HepG2 (cell line): ENCODE results near the gene VDR. TPM values are rescaled to one million over a fixed set of nuclear protein-coding genes. Genes with fewer than 3 reads are reported as not detected.

ENCODE experiments used
- ARNTL ChIP-seq: sonication (generic); formaldehyde crosslinking; IDR thresholded peaks from 2 replicates; pipeline ENCODE4 v1.4.0; 2020; ENCODE audit warnings: mild to moderate bottlenecking, missing genetic modification reagents
- ATF5 ChIP-seq: sonication (generic); formaldehyde crosslinking; IDR thresholded peaks from 2 replicates; pipeline ENCODE4 v1.4.0; 2020; ENCODE audit warnings: mild to moderate bottlenecking, low read depth, missing genetic modification reagents
- CREM ChIP-seq, 2 experiments: sonication (generic) in 1 of 2; formaldehyde crosslinking in 1 of 2; IDR thresholded peaks; 2 replicates each; pipeline versions ENCODE4 v1.4.0 to v1.6.1; 2016 to 2020; ENCODE audit warnings: antibody characterized with exemption in 1 of 2, mild to moderate bottlenecking in 1 of 2, missing genetic modification reagents in 1 of 2
- FIP1L1 ChIP-seq: fragments of 200-400 bp; formaldehyde crosslinking; IDR thresholded peaks from 2 replicates; pipeline ENCODE4 v1.6.1; 2018; ENCODE audit warnings: low read depth, mild to moderate bottlenecking, low read length, moderate library complexity, borderline replicate concordance; ENCODE audit not compliant: insufficient read depth
- GABPB1 ChIP-seq: IDR thresholded peaks from 2 replicates; pipeline ENCODE4 v1.6.1; 2016; ENCODE audit warnings: mild to moderate bottlenecking, missing genetic modification reagents, moderate library complexity, missing compliant biosample characterization
- MED8 ChIP-seq: sonication (generic); formaldehyde crosslinking; IDR thresholded peaks from 2 replicates; pipeline ENCODE4 v1.8.1; 2023; ENCODE audit warnings: mild to moderate bottlenecking, missing genetic modification reagents; ENCODE audit not compliant: insufficient replicate concordance
- POLR2AphosphoS5 ChIP-seq: IDR thresholded peaks from 2 replicates; pipeline ENCODE4 v1.6.1; 2012; ENCODE audit warnings: low read depth, low read length
- TSC22D2 ChIP-seq: sonication (generic); formaldehyde crosslinking; IDR thresholded peaks from 2 replicates; pipeline ENCODE4 v1.5.1; 2020; ENCODE audit warnings: missing genetic modification reagents, mild to moderate bottlenecking, borderline replicate concordance
- XBP1 ChIP-seq: sonication (generic); formaldehyde crosslinking; IDR thresholded peaks from 2 replicates; pipeline ENCODE4 v1.5.0; 2020; ENCODE audit warnings: missing genetic modification reagents
- ZC3H13 ChIP-seq: sonication (generic); formaldehyde crosslinking; IDR thresholded peaks from 2 replicates; pipeline ENCODE4 v1.8.1; 2023; ENCODE audit warnings: mild to moderate bottlenecking, missing genetic modification reagents, moderate library complexity
- ZNF275 ChIP-seq: sonication (generic); formaldehyde crosslinking; IDR thresholded peaks from 2 replicates; pipeline ENCODE4 v1.8.0; 2022; ENCODE audit warnings: missing genetic modification reagents, mild to moderate bottlenecking, inconsistent platforms, borderline replicate concordance
- ZNF414 ChIP-seq: sonication (generic); formaldehyde crosslinking; IDR thresholded peaks from 2 replicates; pipeline ENCODE4 v1.5.0; 2020; ENCODE audit warnings: missing genetic modification reagents
- ZNF687 ChIP-seq: sonication (generic); formaldehyde crosslinking; IDR thresholded peaks from 2 replicates; pipeline ENCODE4 v1.5.1; 2020; ENCODE audit warnings: mild to moderate bottlenecking, missing genetic modification reagents, moderate library complexity
- ZNF776 ChIP-seq: sonication (generic); formaldehyde crosslinking; IDR thresholded peaks from 2 replicates; pipeline ENCODE4 v1.4.0; 2020; ENCODE audit warnings: mild to moderate bottlenecking, missing genetic modification reagents
- polyA plus RNA-seq, 8 experiments: library from polyadenylated mRNA; depleted of rRNA in 3 of 8; stranded (reverse) in 7 of 8; unstranded in 1 of 8; fragments of >200 nt; fragmentation: Illumina TruSeq in 4 of 8; extraction: Trizol in 4 of 8; gene quantifications; 2 replicates each; pipeline versions ENCODE4 v1.2.1 to v1.2.3, GENCODE V29; 2011 to 2016; ENCODE audit warnings: low read depth in 4 of 8, missing spikeins in 1 of 8, mixed read lengths in 1 of 8; ENCODE audit not compliant: insufficient read depth in 1 of 8
- total RNA-seq, 5 experiments: library from RNA; depleted of rRNA; stranded (reverse); fragments of >200 nt; fragmentation: Illumina TruSeq; extraction: Trizol; gene quantifications; 2 replicates each; pipeline ENCODE4 v1.2.3, GENCODE V29; 2016; ENCODE audit warnings: low read depth in 1 of 5

Gene VDR
- total and polyA plus RNA-seq, 2 of the 13 experiments (the other 11 are each of a cell fraction or from before 2014, with no cell fraction given), result 0.08 to 0.33 TPM

- TF ChIP-seq MED8 (CRISPR knock-in tag), result no peak
- no peak for TF ChIP-seq ZNF414
- no peak for TF ChIP-seq CREM (IDR thresholded peaks at IDR 0.05)
- TF ChIP-seq CREM (CRISPR knock-in tag; IDR thresholded peaks at IDR 0.05), result no peak
- no peak for TF ChIP-seq POLR2AphosphoS5
- no peak for TF ChIP-seq FIP1L1
- TF ChIP-seq XBP1 (CRISPR knock-in tag), result no peak
- TF ChIP-seq ZNF275 (CRISPR knock-in tag), result no peak
- no peak for TF ChIP-seq ZNF776 (CRISPR knock-in tag)
- TF ChIP-seq ZC3H13 (CRISPR knock-in tag), result 0 out of 2 replicates have a peak, but pooled peaks have one; percentile 34
- TF ChIP-seq ATF5 (CRISPR knock-in tag), result no peak
- no peak for TF ChIP-seq ARNTL (CRISPR knock-in tag)
- peak; percentile 45; the same call in 1 of the 2 replicates for TF ChIP-seq GABPB1 (CRISPR knock-in tag)
- no peak for TF ChIP-seq TSC22D2 (CRISPR knock-in tag)
- peak; percentile 59 for TF ChIP-seq ZNF687
These were observed 84.7 kb downstream of the VDR start, which contains the start of gene HDAC7 (continued) for GRCh38 chr12:47819896-47820630.
